H9 (cell line): Measurements from ENCODE around the gene TMPRSS15. TPM values are rescaled to one million over a fixed set of nuclear protein-coding genes. Genes with fewer than 3 reads are reported as not detected.
A peak's percentile ranks its signal among the peaks of the same experiment; 100 is the strongest.

Experiments used
- DNase-seq: peaks from one replicate; pipeline ENCODE4 v3.0.0-alpha.2; 2017
- H2AFZ ChIP-seq: one replicate; pipeline ENCODE4 v1.6.1; 2013; ENCODE audit warnings: mild to moderate bottlenecking, low read length, control low read depth, moderate library complexity
- H2AK5ac ChIP-seq: 2 replicates; pipeline ENCODE4 v1.6.1; 2013; ENCODE audit warnings: low read length, control low read depth, mixed read lengths; ENCODE audit not compliant: insufficient read length
- H2BK120ac ChIP-seq: one replicate; pipeline ENCODE4 v1.6.1; 2013; ENCODE audit warnings: low read depth, mild to moderate bottlenecking, low read length, control low read depth, inconsistent platforms; ENCODE audit not compliant: poor library complexity, severe bottlenecking
- H2BK12ac ChIP-seq: 2 replicates; pipeline ENCODE4 v1.6.1; 2013; ENCODE audit warnings: low read length, control low read depth, mixed read lengths, low read depth; ENCODE audit not compliant: insufficient read length
- H2BK15ac ChIP-seq: 2 replicates; pipeline ENCODE4 v1.6.1; 2013; ENCODE audit warnings: low read depth, low read length, control low read depth
- H2BK20ac ChIP-seq: one replicate; pipeline ENCODE4 v1.6.1; 2013; ENCODE audit warnings: low read depth, mild to moderate bottlenecking, low read length, control low read depth, inconsistent platforms; ENCODE audit not compliant: poor library complexity, severe bottlenecking
- H2BK5ac ChIP-seq: 2 replicates; pipeline ENCODE4 v1.6.1; 2013; ENCODE audit warnings: low read length, control low read depth, mixed read lengths; ENCODE audit not compliant: insufficient read length
- H3K14ac ChIP-seq: 2 replicates; pipeline ENCODE4 v1.6.1; 2013; ENCODE audit warnings: low read length, control low read depth; ENCODE audit not compliant: insufficient read depth
- H3K18ac ChIP-seq: 2 replicates; pipeline ENCODE4 v1.6.1; 2013; ENCODE audit warnings: low read depth, mild to moderate bottlenecking, mixed read lengths, low read length, control low read depth; ENCODE audit not compliant: insufficient read length
- H3K23ac ChIP-seq: 2 replicates; pipeline ENCODE4 v1.6.1; 2013; ENCODE audit warnings: low read length, control low read depth, mixed read lengths, low read depth; ENCODE audit not compliant: insufficient read length
- H3K23me2 ChIP-seq: 2 replicates; pipeline ENCODE4 v1.6.1; 2013; ENCODE audit warnings: low read depth, mild to moderate bottlenecking, mixed read lengths, low read length, control low read depth; ENCODE audit not compliant: insufficient read length, poor library complexity, severe bottlenecking
- H3K27ac ChIP-seq: 2 replicates; pipeline ENCODE4 v1.5.1; 2013; ENCODE audit warnings: low read length, control low read depth, mixed read lengths, low read depth; ENCODE audit not compliant: insufficient read length
- H3K27me3 ChIP-seq: 2 replicates; pipeline ENCODE4 v1.6.1; 2013; ENCODE audit warnings: low read length, control low read depth, inconsistent platforms; ENCODE audit not compliant: insufficient read depth
- H3K4ac ChIP-seq: 2 replicates; pipeline ENCODE4 v1.6.1; 2013; ENCODE audit warnings: low read depth, mild to moderate bottlenecking, control low read depth, inconsistent platforms, low read length, moderate library complexity
- H3K4me1 ChIP-seq: 2 replicates; pipeline ENCODE4 v1.6.1; 2013; ENCODE audit warnings: low read length, control low read depth, inconsistent platforms; ENCODE audit not compliant: insufficient read depth
- H3K4me2 ChIP-seq: 2 replicates; pipeline ENCODE4 v1.6.1; 2013; ENCODE audit warnings: low read length, control low read depth, mixed read lengths; ENCODE audit not compliant: insufficient read length, insufficient read depth
- H3K56ac ChIP-seq: 2 replicates; pipeline ENCODE4 v1.6.1; 2013; ENCODE audit warnings: low read depth, mild to moderate bottlenecking, mixed read lengths, low read length, control low read depth; ENCODE audit not compliant: insufficient read length
- H3K79me1 ChIP-seq: 2 replicates; pipeline ENCODE4 v1.6.1; 2013; ENCODE audit warnings: low read depth, mild to moderate bottlenecking, moderate library complexity, low read length, control low read depth, inconsistent platforms; ENCODE audit not compliant: insufficient read depth, poor library complexity, severe bottlenecking
- H3K79me2 ChIP-seq: 2 replicates; pipeline ENCODE4 v1.6.1; 2013; ENCODE audit warnings: low read length, control low read depth, inconsistent platforms; ENCODE audit not compliant: insufficient read depth
- H3K9ac ChIP-seq: 2 replicates; pipeline ENCODE4 v1.6.1; 2013; ENCODE audit warnings: low read length, control low read depth, mixed read lengths; ENCODE audit not compliant: insufficient read length; ENCODE audit errors: extremely low read depth
- H3K9me3 ChIP-seq: one replicate; pipeline ENCODE4 v1.6.1; 2013; ENCODE audit warnings: low read depth, low read length, inconsistent platforms; ENCODE audit not compliant: control insufficient read depth
- H3T11ph ChIP-seq: one replicate; pipeline ENCODE4 v1.6.1; 2013; ENCODE audit warnings: mild to moderate bottlenecking, low read length, control low read depth, inconsistent platforms
- H4K20me1 ChIP-seq: one replicate; pipeline ENCODE4 v1.6.1; 2013; ENCODE audit not compliant: control insufficient read depth, insufficient read length, insufficient read depth
- H4K5ac ChIP-seq: 2 replicates; pipeline ENCODE4 v1.6.1; 2013; ENCODE audit warnings: low read depth, mild to moderate bottlenecking, mixed read lengths, low read length, control low read depth; ENCODE audit not compliant: insufficient read length
- H4K8ac ChIP-seq: replicated peaks from 2 replicates; pipeline ENCODE4 v1.6.1; 2013; ENCODE audit warnings: low read length, control low read depth, mixed read lengths, low read depth; ENCODE audit not compliant: insufficient read length
- H4K91ac ChIP-seq: 2 replicates; pipeline ENCODE4 v1.6.1; 2013; ENCODE audit warnings: low read depth, mild to moderate bottlenecking, moderate library complexity, mixed read lengths, low read length, control low read depth; ENCODE audit not compliant: insufficient read length
- H3K27ac Mint-ChIP-seq, 3 experiments: 2 replicates in 2 of 3; 3 replicates in 1 of 3; pipeline ENCODE4 v1.8.0; 2020 to 2021; ENCODE audit warnings: mixed read lengths in 3 of 3, mild to moderate bottlenecking in 1 of 3, moderate library complexity in 1 of 3
- H3K27me3 Mint-ChIP-seq: 2 replicates; pipeline ENCODE4 v1.8.0; 2021; ENCODE audit warnings: low read depth, mild to moderate bottlenecking, moderate library complexity, mixed read lengths
- H3K36me3 Mint-ChIP-seq, 3 experiments: 2 replicates in 2 of 3; 3 replicates in 1 of 3; pipeline ENCODE4 v1.8.0; 2020 to 2021; ENCODE audit warnings: low read depth in 3 of 3, mixed read lengths in 3 of 3; ENCODE audit not compliant: insufficient read depth in 1 of 3
- H3K4me1 Mint-ChIP-seq, 2 experiments: 2 replicates each; pipeline ENCODE4 v1.8.0; 2020; ENCODE audit warnings: mixed read lengths in 2 of 2
- H3K4me3 Mint-ChIP-seq, 2 experiments: 2 replicates in 1 of 2; 3 replicates in 1 of 2; pipeline ENCODE4 v1.8.0; 2020 to 2021; ENCODE audit warnings: mild to moderate bottlenecking in 2 of 2, mixed read lengths in 2 of 2, moderate library complexity in 1 of 2
- H3K9me3 Mint-ChIP-seq, 2 experiments: 2 replicates in 1 of 2; 3 replicates in 1 of 2; pipeline ENCODE4 v1.8.0; 2020; ENCODE audit warnings: mild to moderate bottlenecking in 2 of 2, mixed read lengths in 2 of 2, moderate library complexity in 1 of 2
- CTCF ChIP-seq: fragments of 200-600 bp; sonication (generic); conservative IDR thresholded peaks from 3 replicates; pipeline ENCODE4 v1.8.0; 2021; ENCODE audit warnings: antibody characterized with exemption, mild to moderate bottlenecking
- WGBS: extraction: QIAGEN DNeasy Blood & Tissue Kit; methylation state at CpG from one replicate; pipeline ENCODE4 v1.1.7; 2013; ENCODE audit warnings: missing lambda C conversion rate, low lambda C conversion rate, mixed read lengths; ENCODE audit not compliant: insufficient read length; ENCODE audit errors: extremely low coverage; 5-methylcytosine and 5-hydroxymethylcytosine counted together
- total RNA-seq: library from RNA; stranded (reverse); gene quantifications from 2 replicates; pipeline ENCODE4 v1.2.1, GENCODE V29; 2021

The TMPRSS15 gene
- total RNA-seq, 1 experiment from 2014 or later = not detected

DNA sequence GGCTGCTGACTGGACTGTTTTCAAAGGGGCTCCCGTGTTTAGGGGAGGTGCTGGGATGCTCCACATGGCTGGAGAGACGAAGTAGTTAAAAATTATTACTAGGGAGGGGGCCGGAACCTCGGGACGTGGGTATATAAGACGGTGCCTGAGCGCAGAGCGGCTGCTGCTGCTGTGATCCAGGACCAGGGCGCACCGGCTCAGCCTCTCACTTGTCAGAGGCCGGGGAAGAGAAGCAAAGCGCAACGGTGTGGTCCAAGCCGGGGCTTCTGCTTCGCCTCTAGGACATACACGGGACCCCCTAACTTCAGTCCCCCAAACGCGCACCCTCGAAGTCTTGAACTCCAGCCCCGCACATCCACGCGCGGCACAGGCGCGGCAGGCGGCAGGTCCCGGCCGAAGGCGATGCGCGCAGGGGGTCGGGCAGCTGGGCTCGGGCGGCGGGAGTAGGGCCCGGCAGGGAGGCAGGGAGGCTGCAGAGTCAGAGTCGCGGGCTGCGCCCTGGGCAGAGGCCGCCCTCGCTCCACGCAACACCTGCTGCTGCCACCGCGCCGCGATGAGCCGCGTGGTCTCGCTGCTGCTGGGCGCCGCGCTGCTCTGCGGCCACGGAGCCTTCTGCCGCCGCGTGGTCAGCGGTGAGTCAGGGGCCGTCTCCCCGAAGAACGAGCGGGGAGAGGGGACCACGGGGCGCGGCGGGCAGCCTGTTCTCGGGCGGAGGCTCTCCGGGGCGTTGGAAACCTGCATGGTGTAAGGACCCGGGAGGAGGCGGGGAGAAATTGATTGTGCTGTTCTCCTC is 158.7 kb downstream of the TMPRSS15 start, which contains the start of gene CHODL:
Gene CHODL (plus strand): TSS at position 163 of the 793 bp plus-strand sequence. CDS start 391 bp downstream, at position 554.
- Histone ChIP-seq H4K8ac (no peak within 1 kb of the TSS), H4K5ac (no peak within 1 kb of the TSS), H3K9me3 (no peaks in the 10 kb centered on the region), H4K91ac (no peak within 1 kb of the TSS), H4K20me1 (no peaks in the 10 kb centered on the region), H2BK5ac (no peak within 1 kb of the TSS), H3K56ac (no peak within 1 kb of the TSS), H2BK12ac (no peak within 1 kb of the TSS), H3K4me2 (peak within 1 kb of the TSS; percentile 29), H2AFZ (no peak within 1 kb of the TSS), H3K79me2 (no peaks in the 10 kb centered on the region), H3K23me2 (peaks cover 13% of the 10 kb centered on the region), H3T11ph (no peak within 1 kb of the TSS), H3K4ac (no peak within 1 kb of the TSS), H3K4me1 (no peaks in the 10 kb centered on the region), H2BK20ac (no peak within 1 kb of the TSS), H3K9ac (no peak within 1 kb of the TSS), H3K18ac (no peak within 1 kb of the TSS), H2BK15ac (no peak within 1 kb of the TSS), H3K27me3 (peaks cover 22% of the 10 kb centered on the region), H3K79me1 (no peaks in the 10 kb centered on the region), H3K23ac (no peak within 1 kb of the TSS), H3K14ac (peak within 1 kb of the TSS; percentile 6; the same call in 1 of the 2 replicates), H2BK120ac (no peak within 1 kb of the TSS), H2AK5ac (no peak within 1 kb of the TSS), H3K27ac (no peak within 1 kb of the TSS)
- no peak within 1 kb of the TSS for H3K27ac Mint-ChIP-seq
- peaks cover 7 to 13% of the 10 kb centered on the region in 2 experiments; a peak in 3 of 4 replicates for H3K4me1 Mint-ChIP-seq
- DNase-seq = peak; percentile 41
- TF ChIP-seq CTCF = no peak
- peaks cover 0 to 4% of the 10 kb centered on the region in 2 experiments; a peak in 2 of 5 replicates for H3K9me3 Mint-ChIP-seq
- peak within 1 kb of the TSS; percentile 64 to 90 for H3K4me3 Mint-ChIP-seq
- H3K36me3 Mint-ChIP-seq = no peaks in the 10 kb centered on the region
- H3K27me3 Mint-ChIP-seq = peaks cover 46% of the 10 kb centered on the region
- no CpG with 5 or more reads among the region's 72 CpGs for WGBS
